GDM1 (cell line): ENCODE measurements around the gene SH2D1B.
"Not testable (repeated sequence)": the region's sequence is repeated elsewhere in the genome, so short reads cannot be mapped to it uniquely, and the experiment has no call there.

ENCODE experiments used
- DNase-seq: peaks from one replicate; lab custom pipeline; 2025; lab: John Stamatoyannopoulos, UW

SH2D1B gene, protein sequence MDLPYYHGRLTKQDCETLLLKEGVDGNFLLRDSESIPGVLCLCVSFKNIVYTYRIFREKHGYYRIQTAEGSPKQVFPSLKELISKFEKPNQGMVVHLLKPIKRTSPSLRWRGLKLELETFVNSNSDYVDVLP

GRCh38 chr1:162412002-162412401, at the start of gene SH2D1B:
TSS of gene SH2D1B (minus strand) at chr1:162412136. CDS start at chr1:162412016, 120 bp downstream.
- no peak for DNase-seq

DNA sequence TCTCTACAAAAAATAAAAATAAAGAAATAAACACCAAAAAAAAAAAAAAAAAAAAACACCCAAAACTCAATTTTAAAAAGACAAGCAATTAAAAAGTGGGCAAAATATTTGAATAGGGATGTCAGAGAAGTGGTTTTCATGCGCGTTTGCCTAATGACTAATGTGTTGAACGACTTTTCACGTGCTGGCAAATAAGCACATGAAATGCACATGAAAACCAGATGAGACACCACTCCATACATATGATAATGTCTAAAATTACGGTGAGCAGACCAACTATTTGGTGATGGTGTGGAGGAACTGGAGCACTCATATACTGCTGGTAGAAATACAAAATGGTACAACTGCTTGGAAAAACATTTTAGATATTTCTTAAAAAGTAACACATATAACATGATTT, 46.3 kb upstream of the SH2D1B start:
- DNase-seq, result no peak

GRCh38 chr1:162456323-162456722, 44.4 kb upstream of the SH2D1B start:
- DNase-seq, result no peak

DNA sequence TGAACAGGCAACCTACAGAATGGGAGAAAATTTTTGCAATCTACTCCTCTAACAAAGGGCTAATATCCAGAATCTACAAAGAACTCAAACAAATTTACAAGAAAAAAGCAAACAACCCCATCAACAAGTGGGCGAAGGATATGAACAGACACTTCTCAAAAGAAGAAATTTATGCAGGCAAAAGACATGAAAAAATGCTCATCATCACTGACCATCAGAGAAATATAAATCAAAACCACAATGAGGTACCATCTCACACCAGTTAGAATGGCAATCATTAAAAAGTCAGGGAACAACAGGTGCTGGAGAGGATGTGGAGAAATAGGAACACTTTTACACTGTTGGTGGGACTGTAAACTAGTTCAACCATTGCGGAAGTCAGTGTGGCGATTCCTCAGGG, 42.4 kb upstream of the SH2D1B start:
- not testable (repeated sequence) for DNase-seq

DNA sequence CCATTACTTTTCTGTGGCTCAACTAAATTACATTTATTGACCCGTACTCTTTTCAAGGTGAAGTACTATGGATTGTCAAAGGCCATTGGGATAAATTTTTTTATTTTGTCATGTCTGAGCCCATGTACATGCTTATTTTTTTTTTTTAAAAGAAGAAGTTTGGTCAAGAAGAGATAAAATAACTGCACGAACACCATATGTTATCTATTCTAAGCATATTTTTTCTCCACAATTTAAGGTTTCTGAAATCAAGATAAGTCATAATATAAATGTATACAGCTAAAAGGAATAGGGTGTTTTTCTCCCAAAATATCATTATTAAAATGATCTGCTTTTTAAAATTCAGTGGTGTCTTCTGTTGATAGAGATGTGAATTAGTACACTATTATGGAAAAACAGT, 35.0 kb upstream of the SH2D1B start:
- DNase-seq, result no peak

GRCh38 chr1:162444903-162445302, 33.0 kb upstream of the SH2D1B start:
- DNase-seq, result no peak

DNA sequence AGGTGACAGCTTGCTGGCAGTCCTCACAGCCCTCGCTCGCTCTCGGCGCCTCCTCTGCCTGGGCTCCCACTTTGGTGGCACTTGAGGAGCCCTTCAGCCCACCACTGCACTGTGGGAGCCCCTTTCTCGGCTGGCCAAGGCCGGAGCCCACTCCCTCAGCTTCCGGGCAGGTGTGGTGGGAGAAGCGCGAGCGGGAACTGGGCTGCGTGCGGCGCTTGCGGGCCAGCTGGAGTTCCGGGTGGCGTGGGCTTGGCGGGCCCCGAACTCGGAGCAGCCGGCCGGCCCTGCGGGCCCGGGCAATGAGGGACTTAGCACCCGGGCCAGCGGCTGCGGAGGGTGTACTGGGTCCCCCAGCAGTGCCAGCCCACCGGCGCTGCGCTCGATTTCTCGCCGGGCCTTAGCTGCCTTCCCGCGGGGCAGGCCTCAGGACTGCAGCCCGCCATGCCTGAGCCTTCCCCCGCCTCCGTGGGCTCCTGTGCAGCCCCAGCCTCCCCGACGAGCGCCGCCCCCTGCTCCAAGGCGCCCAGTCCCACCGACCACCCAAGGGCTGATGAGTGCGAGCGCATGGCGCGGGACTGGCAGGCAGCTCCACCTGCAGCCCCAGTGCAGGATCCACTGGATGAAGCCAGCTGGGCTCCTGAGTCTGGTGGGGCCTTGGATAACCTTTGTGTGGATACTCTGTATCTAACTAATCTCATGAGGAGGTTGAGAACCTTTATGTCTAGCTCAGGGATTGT, 21.2 kb upstream of the SH2D1B start:
- not testable (repeated sequence) for DNase-seq

- DNase-seq, result no peak
These were observed 18.6 kb upstream of the SH2D1B start for GRCh38 chr1:162430583-162430982.

GRCh38 chr1:162422662-162423375, 10.9 kb upstream of the SH2D1B start:
- peak; percentile 77 for DNase-seq

- no peak for DNase-seq
These were observed 9.6 kb upstream of the SH2D1B start for GRCh38 chr1:162421258-162422164.

DNA sequence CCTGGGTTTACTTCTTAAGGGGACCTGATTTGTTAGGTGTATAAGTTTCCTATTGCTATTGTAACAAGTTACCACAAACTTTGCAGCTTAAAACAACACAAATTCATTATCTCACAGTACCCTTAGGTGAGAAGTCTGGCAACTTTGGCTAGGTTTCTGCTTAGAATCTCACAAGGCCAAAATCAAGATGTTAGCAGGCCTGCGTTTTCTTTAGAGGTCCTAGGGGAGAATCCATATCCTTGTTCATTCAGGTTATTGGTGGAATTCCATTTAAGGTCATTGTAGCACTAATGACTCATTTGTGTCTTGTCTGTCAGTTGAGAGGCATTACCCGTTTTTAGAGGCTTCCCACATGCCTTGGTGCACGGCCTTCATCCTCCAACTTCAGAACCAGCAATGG, 8.2 kb upstream of the SH2D1B start:
- no peak for DNase-seq

- not testable (repeated sequence) for DNase-seq
These were observed 7.6 kb upstream of the SH2D1B start for GRCh38 chr1:162419450-162419931.

DNA sequence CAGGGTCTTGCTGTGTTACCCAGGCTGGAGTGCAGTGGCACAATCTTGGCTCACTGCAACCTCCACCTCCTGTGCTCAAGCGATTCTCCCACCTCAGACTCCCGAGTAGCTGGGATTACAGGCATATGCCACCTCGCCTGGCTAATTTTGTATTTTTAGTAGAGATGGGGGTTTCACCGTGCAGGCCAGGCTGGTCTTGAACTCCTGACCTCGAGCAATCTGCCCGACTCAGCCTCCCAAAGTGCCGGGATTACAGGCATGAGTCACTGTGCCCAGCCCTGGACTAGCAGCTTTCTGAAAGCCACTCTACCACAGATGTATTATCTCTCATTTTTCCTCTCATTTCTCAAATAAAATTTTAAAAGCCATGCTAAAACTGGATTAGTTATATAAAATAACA, 6.6 kb upstream of the SH2D1B start:
- not testable (repeated sequence) for DNase-seq

- DNase-seq, result no peak
These were observed 5.7 kb upstream of the SH2D1B start for GRCh38 chr1:162417650-162418049.

- no peak for DNase-seq
These were observed 5.0 kb upstream of the SH2D1B start for GRCh38 chr1:162416909-162417308.

- no peak for DNase-seq
These were observed 4.3 kb upstream of the SH2D1B start for GRCh38 chr1:162416215-162416614.

DNA sequence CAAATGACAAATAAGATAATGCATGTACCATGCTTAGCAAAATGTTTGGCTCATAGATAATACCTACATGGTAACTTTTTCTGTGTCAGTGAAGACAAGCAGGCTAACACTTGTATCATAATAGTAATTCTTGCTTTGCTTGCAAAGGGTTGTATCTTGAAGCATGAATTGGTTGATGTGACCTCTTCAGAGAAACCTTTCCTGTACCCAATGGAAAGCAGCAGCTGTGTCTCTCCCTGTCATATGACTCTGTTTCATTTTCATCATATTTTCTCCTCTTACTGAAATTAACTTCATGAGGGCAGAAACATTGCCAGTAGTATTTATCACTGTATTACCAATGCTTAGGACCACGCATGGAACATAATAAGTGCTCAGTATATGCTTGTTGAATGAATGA, 4.4 kb downstream of the SH2D1B start:
- DNase-seq, result no peak

- DNase-seq, result no peak
These were observed 5.1 kb downstream of the SH2D1B start for GRCh38 chr1:162406811-162407210.

- DNase-seq, result no peak
These were observed 6.1 kb downstream of the SH2D1B start for GRCh38 chr1:162405800-162406199.

- no peak for DNase-seq
These were observed 7.3 kb downstream of the SH2D1B start for GRCh38 chr1:162404550-162405160.

DNA sequence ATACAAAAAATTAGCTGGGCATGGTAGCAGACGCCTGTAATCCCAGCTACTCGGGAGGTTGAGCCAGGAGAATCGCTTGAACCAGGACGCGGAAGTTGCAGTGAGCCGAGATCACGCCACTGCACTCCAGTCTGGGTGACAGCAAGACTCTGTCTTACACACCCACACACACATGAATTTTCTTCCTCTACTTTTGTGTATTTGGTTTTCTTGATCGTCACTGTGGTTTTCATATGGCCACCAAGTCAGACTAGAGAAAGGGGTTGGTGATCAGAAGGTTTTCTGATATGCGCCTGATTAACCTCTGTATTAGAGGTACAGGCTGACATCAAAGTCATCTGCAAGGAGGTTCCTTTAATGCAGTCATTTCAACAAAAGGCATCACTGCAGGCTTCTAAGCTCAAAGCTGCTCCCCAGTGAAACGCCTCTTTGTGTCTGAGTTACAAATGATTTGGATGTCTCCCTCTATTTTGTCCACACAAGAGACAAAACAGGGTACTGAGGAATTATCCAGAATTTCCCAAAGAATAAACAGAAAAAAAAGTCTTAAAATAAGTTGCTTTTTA, 11.1 kb downstream of the SH2D1B start:
- DNase-seq, result no peak
